ENCODE results near the gene F10. TPM values are rescaled to one million over a fixed set of nuclear protein-coding genes. Genes with fewer than 3 reads are reported as not detected.
A peak's percentile ranks its signal among the peaks of the same experiment; 100 is the strongest.

F10 gene
- total and polyA plus RNA-seq, 2 donors (not counting 1 experiment from before 2014, with no cell fraction given): not detected

GRCh38 chr13:113155982-113156655 lies 33.5 kb downstream of the F10 start:
- no peak overlapping the region for H3K4me3 Mint-ChIP-seq
- Histone ChIP-seq H3K27me3 (replicated peaks in 1 of 4; ENCODE audit: control extremely low read depth in 1 of 4, control insufficient read depth in 3 of 4, insufficient read depth in 4 of 4, low read length in 3 of 4) (peaks cover 0 to 46% (median 12%) of the 10 kb centered on the region in 4 experiments), H3K36me3 (replicated peaks in 1 of 2; ENCODE audit: control extremely low read depth in 1 of 2, control insufficient read depth in 1 of 2, extremely low read depth in 1 of 2, insufficient read depth in 2 of 2, low read length in 1 of 2) (no peaks in the 10 kb centered on the region), H3K4me3 (ENCODE audit: control extremely low read depth in 1 of 5, extremely low read depth in 1 of 5, insufficient read depth in 1 of 5, low read depth in 2 of 5, low read length in 4 of 5) (no peak overlapping the region), H3K9ac (ENCODE audit: low read length) (no peak overlapping the region), H3K79me2 (ENCODE audit: control insufficient read depth, insufficient read depth, low read length) (no peaks in the 10 kb centered on the region), H3K4me1 (ENCODE audit: control insufficient read depth in 2 of 2, insufficient read depth in 2 of 2, low read length in 2 of 2) (peaks cover 22 to 29% of the 10 kb centered on the region in 2 donors), H4K20me1 (ENCODE audit: control insufficient read depth, insufficient read depth, low read length, poor library complexity, severe bottlenecking) (no peaks in the 10 kb centered on the region), H3K9me3 (ENCODE audit: control extremely low read depth in 1 of 3, control insufficient read depth in 2 of 3, insufficient read depth in 1 of 3, low read length in 2 of 3) (peaks cover 0 to 14% (median 0%) of the 10 kb centered on the region in 3 donors), H2AFZ (ENCODE audit: insufficient read depth, low read depth, low read length, poor library complexity, severe bottlenecking) (no peak overlapping the region), H3K27ac (ENCODE audit: low read length in 2 of 2) (no peak overlapping the region), H3K4me2 (replicated peaks; ENCODE audit: low read depth, low read length, poor library complexity, severe bottlenecking) (no peak overlapping the region)
- H3K27ac Mint-ChIP-seq: no peak overlapping the region
- peaks cover 20% of the 10 kb centered on the region for H3K4me1 Mint-ChIP-seq
- H3K9me3 Mint-ChIP-seq (ENCODE audit: insufficient read depth): peaks cover 3% of the 10 kb centered on the region
- no peak for TF ChIP-seq EZH2 (IDR thresholded peaks at IDR 0.05; ENCODE audit: borderline replicate concordance, insufficient read depth, low read depth, low read length, poor library complexity, severe bottlenecking)
- TF ChIP-seq CTCF (IDR thresholded peaks at IDR 0.05): no peak
- WGBS (ENCODE audit: insufficient coverage): 100% methylated on average over 3 of the region's 9 CpGs
- CTCF ChIA-PET: no interaction called here
- intact Hi-C loops (cut with micrococcal nuclease): loop anchor here (1.0 kb wide), 1 partner anchor 51 kb away; no protein-coding TSS in a partner anchor
- POLR2A ChIA-PET: no interaction called here
- ATAC-seq (ENCODE audit: low read depth) (no peak), DNase-seq (no peak)
- H3K27me3 Mint-ChIP-seq: peaks cover 6% of the 10 kb centered on the region

- whole genome bisulfite sequencing (ENCODE audit: insufficient coverage): 85% methylated on average over 10 of the region's 12 CpGs
- H3K9me3 Mint-ChIP-seq (ENCODE audit: insufficient read depth): peaks cover 3% of the 10 kb centered on the region
Measured at GRCh38 chr13:113157206-113157928, 34.8 kb downstream of the F10 start.

More at GRCh38 chr13:113157206-113157928, 34.8 kb downstream of the F10 start:
- no peak for ATAC-seq (ENCODE audit: low read depth)
- Histone ChIP-seq H3K4me3 (ENCODE audit: control extremely low read depth in 1 of 5, extremely low read depth in 1 of 5, insufficient read depth in 1 of 5, low read depth in 2 of 5, low read length in 4 of 5) (no peak overlapping the region), H3K79me2 (ENCODE audit: control insufficient read depth, insufficient read depth, low read length) (no peaks in the 10 kb centered on the region), H4K20me1 (ENCODE audit: control insufficient read depth, insufficient read depth, low read length, poor library complexity, severe bottlenecking) (no peaks in the 10 kb centered on the region), H3K36me3 (replicated peaks in 1 of 2; ENCODE audit: control extremely low read depth in 1 of 2, control insufficient read depth in 1 of 2, extremely low read depth in 1 of 2, insufficient read depth in 2 of 2, low read length in 1 of 2) (no peaks in the 10 kb centered on the region), H3K27ac (ENCODE audit: low read length in 2 of 2) (no peak overlapping the region), H3K4me2 (replicated peaks; ENCODE audit: low read depth, low read length, poor library complexity, severe bottlenecking) (no peak overlapping the region), H3K4me1 (ENCODE audit: control insufficient read depth in 2 of 2, insufficient read depth in 2 of 2, low read length in 2 of 2) (peaks cover 12 to 28% of the 10 kb centered on the region in 2 donors), H3K9ac (ENCODE audit: low read length) (no peak overlapping the region), H2AFZ (ENCODE audit: insufficient read depth, low read depth, low read length, poor library complexity, severe bottlenecking) (no peak overlapping the region), H3K9me3 (ENCODE audit: control extremely low read depth in 1 of 3, control insufficient read depth in 2 of 3, insufficient read depth in 1 of 3, low read length in 2 of 3) (peaks cover 0 to 11% (median 0%) of the 10 kb centered on the region in 3 donors), H3K27me3 (replicated peaks in 1 of 4; ENCODE audit: control extremely low read depth in 1 of 4, control insufficient read depth in 3 of 4, insufficient read depth in 4 of 4, low read length in 3 of 4) (peaks cover 0 to 41% (median 5%) of the 10 kb centered on the region in 4 experiments)
- H3K4me3 Mint-ChIP-seq: no peak overlapping the region
- peak overlapping the region; percentile 27 for H3K27ac Mint-ChIP-seq
- H3K27me3 Mint-ChIP-seq: peaks cover 4% of the 10 kb centered on the region
- intact Hi-C loops (cut with micrococcal nuclease): no loop called here
- ChIA-PET CTCF (no interaction called here), POLR2A (no interaction called here)
- DNase-seq: no peak
- TF ChIP-seq CTCF (IDR thresholded peaks at IDR 0.05) (no peak), EZH2 (IDR thresholded peaks at IDR 0.05; ENCODE audit: borderline replicate concordance, insufficient read depth, low read depth, low read length, poor library complexity, severe bottlenecking) (no peak)
- H3K4me1 Mint-ChIP-seq: peaks cover 19% of the 10 kb centered on the region
